Endothelial cell (in vitro differentiated cells): ENCODE data around the gene NSD2. TPM values are rescaled to one million over a fixed set of nuclear protein-coding genes. Genes with fewer than 3 reads are reported as not detected.
"Not testable (repeated sequence)": the region's sequence is repeated elsewhere in the genome, so short reads cannot be mapped to it uniquely, and the experiment has no call there.

Source experiments
- DNase-seq: peaks from one replicate; pipeline ENCODE4 v3.0.0; 2021; ENCODE audit warnings: low spot score
- H3K27ac Mint-ChIP-seq: one replicate; pipeline ENCODE4 v1.8.0; 2021; ENCODE audit warnings: mixed read lengths, inconsistent platforms; ENCODE audit not compliant: unreplicated experiment
- H3K27me3 Mint-ChIP-seq: one replicate; pipeline ENCODE4 v1.8.0; 2021; ENCODE audit warnings: mild to moderate bottlenecking, moderate library complexity, mixed read lengths, inconsistent platforms; ENCODE audit not compliant: unreplicated experiment
- H3K36me3 Mint-ChIP-seq: one replicate; pipeline ENCODE4 v1.8.0; 2021; ENCODE audit warnings: mild to moderate bottlenecking, low read depth, mixed read lengths, inconsistent platforms; ENCODE audit not compliant: unreplicated experiment
- H3K4me1 Mint-ChIP-seq: one replicate; pipeline ENCODE4 v1.8.0; 2021; ENCODE audit warnings: mild to moderate bottlenecking, mixed read lengths, inconsistent platforms; ENCODE audit not compliant: unreplicated experiment
- H3K4me3 Mint-ChIP-seq: one replicate; pipeline ENCODE4 v1.8.0; 2021; ENCODE audit warnings: mild to moderate bottlenecking, mixed read lengths, inconsistent platforms; ENCODE audit not compliant: unreplicated experiment
- H3K9me3 Mint-ChIP-seq: one replicate; pipeline ENCODE4 v1.8.0; 2021; ENCODE audit warnings: mixed read lengths, inconsistent platforms; ENCODE audit not compliant: unreplicated experiment
- microRNA-seq: library from miRNA; unstranded; fragments of <30 nt; microRNA quantifications from one replicate; pipeline ENCODE4, GENCODE V29; 2020; ENCODE audit not compliant: unreplicated experiment
- total RNA-seq: library from RNA; stranded (reverse); fragmentation: NEBNext Ultra II Directional; extraction: Animal tissue kit (Norgen Biotek cat#: 25700); gene quantifications from one replicate; pipeline ENCODE4 v1.2.1, GENCODE V29; 2021; ENCODE audit not compliant: unreplicated experiment
- TF ChIP-seq, protein P1 (sequence below): fragments of 200-600 bp; sonication (generic); IDR thresholded peaks from one replicate; pipeline ENCODE4 v1.5.0; 2021; ENCODE audit warnings: antibody characterized with exemption; ENCODE audit not compliant: unreplicated experiment

NSD2 gene
- total RNA-seq, 1 donor from 2014 or later: 93.5 TPM

DNA sequence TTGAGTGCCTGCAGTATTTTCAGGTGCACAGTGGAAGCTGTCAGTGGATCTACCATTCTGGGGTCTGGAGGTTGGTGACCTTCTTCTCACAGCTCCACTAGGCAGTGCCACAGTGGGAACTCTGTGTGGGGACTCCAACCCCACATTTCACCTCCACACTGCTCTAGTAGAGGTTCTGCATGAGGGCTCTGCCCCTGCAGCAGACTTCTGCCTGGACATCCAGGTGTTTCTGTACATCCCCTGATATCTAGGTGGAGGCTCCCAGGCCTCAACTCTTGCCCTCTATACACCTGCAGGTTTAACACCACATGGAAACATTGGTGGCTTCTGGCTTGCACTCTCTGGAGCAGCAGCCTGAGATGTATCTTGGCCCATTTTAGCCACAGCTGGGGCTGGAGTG, 154.6 kb downstream of the NSD2 start:
- Mint-ChIP-seq H3K27ac (no peak overlapping the region), H3K9me3 (peaks cover 10% of the 10 kb centered on the region), H3K36me3 (peaks cover 9% of the 10 kb centered on the region), H3K27me3 (peaks cover 1% of the 10 kb centered on the region), H3K4me1 (peaks cover 9% of the 10 kb centered on the region), H3K4me3 (no peak overlapping the region)
- DNase-seq: no peak
- TF ChIP-seq, protein P1, sequence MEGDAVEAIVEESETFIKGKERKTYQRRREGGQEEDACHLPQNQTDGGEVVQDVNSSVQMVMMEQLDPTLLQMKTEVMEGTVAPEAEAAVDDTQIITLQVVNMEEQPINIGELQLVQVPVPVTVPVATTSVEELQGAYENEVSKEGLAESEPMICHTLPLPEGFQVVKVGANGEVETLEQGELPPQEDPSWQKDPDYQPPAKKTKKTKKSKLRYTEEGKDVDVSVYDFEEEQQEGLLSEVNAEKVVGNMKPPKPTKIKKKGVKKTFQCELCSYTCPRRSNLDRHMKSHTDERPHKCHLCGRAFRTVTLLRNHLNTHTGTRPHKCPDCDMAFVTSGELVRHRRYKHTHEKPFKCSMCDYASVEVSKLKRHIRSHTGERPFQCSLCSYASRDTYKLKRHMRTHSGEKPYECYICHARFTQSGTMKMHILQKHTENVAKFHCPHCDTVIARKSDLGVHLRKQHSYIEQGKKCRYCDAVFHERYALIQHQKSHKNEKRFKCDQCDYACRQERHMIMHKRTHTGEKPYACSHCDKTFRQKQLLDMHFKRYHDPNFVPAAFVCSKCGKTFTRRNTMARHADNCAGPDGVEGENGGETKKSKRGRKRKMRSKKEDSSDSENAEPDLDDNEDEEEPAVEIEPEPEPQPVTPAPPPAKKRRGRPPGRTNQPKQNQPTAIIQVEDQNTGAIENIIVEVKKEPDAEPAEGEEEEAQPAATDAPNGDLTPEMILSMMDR: no peak

DNA sequence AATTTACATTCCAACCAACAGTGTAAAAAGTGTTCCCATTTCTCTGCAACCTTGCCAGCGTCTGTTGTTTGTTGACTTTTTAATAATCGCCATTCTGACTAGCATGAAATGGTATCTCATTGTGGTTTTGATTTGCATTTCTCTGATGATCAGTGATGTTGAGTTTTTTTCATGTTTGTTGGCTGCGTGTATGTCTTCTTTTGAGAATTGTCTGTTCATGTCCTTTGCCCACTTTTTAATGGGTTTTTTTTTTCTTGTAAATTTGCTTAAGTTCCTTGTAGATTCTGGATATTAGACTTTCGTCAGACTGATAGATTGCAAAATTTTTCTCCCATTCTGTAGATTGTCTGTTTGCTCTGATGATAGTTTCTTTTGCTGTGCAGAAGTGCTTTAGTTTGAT, 155.9 kb downstream of the NSD2 start:
- not testable (repeated sequence) for H3K27ac Mint-ChIP-seq, H3K27me3 Mint-ChIP-seq

DNA sequence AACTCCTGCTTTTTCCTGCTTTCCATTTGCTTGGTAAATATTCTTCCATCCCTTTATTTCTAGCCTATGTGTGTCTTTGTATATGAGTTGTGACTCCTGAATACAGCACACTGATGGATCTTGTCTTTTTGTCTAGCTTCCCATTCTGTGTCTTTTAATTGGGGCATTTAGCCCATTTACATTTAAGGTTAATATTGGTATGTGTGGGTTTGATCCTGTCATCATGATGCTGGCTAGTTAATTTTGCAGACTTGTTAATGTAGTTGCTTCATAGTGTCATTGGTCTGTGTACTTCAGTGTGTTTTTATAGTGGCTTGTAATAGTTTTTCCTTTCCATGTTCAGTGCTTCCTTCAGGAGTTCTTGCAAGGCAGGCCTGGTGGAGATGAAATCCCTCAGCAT, 160.0 kb downstream of the NSD2 start:
- not testable (repeated sequence) for DNase-seq, H3K4me3 Mint-ChIP-seq, H3K27me3 Mint-ChIP-seq, H3K9me3 Mint-ChIP-seq, H3K27ac Mint-ChIP-seq, H3K4me1 Mint-ChIP-seq, H3K36me3 Mint-ChIP-seq

More for the DNA sequence above, 155.9 kb downstream of the NSD2 start:
- H3K4me3 Mint-ChIP-seq, H3K36me3 Mint-ChIP-seq, H3K4me1 Mint-ChIP-seq, H3K9me3 Mint-ChIP-seq, DNase-seq: not testable (repeated sequence)

Small RNA genes lying within 50 kb of the gene (microRNA-seq; reads per million reads assigned to microRNA genes)
- gene MIR943: 4.9 reads per million, percentile 48 among the genes with 10 or more reads in this experiment

Other genes with a start within 250 kb of the NSD2 start
- 1.8 TPM for gene FAM53A, start 187.1 kb upstream of the NSD2 start, total RNA-seq
- gene SLBP, start 159.1 kb upstream of the NSD2 start, total RNA-seq: 33.2 TPM
- gene TMEM129, start 150.1 kb upstream of the NSD2 start, total RNA-seq: 27.2 TPM
- 42.2 TPM for gene TACC3, start 149.9 kb upstream of the NSD2 start, total RNA-seq
- 1.0 TPM for gene FGFR3, start 78.1 kb upstream of the NSD2 start, total RNA-seq
- gene LETM1, start 15.2 kb upstream of the NSD2 start, total RNA-seq: 37.1 TPM
- 30.2 TPM for gene NELFA, start 137.6 kb downstream of the NSD2 start, total RNA-seq
- gene NAT8L, start 187.9 kb downstream of the NSD2 start, total RNA-seq: 0.36 TPM